ENCODE data around the gene GPR32.
A peak's percentile ranks its signal among the peaks of the same experiment; 100 is the strongest.

Gene GPR32

GRCh38 chr19:50794074-50794875, 24.0 kb downstream of the GPR32 start:
- in situ Hi-C loops (cut with MboI; ENCODE audit: low sequenced_read_pairs, unreplicated experiment): loop anchor here (10.0 to 25.0 kb wide), 3 partner anchors 121 to 432 kb away; partner anchors contain the start of genes KLK4 and NAPSA
- no peak for TF ChIP-seq CTCF (IDR thresholded peaks at IDR 0.05; ENCODE audit: borderline replicate concordance, control extremely low read depth, extremely low read depth, insufficient read depth, missing control alignments)
- DNase-seq (ENCODE audit: low spot score): peak; percentile 82

GRCh38 chr19:50794876-50795663, 24.8 kb downstream of the GPR32 start:
- no peak for DNase-seq (ENCODE audit: low spot score)
- peak; percentile 17 for TF ChIP-seq CTCF (IDR thresholded peaks at IDR 0.05; ENCODE audit: borderline replicate concordance, control extremely low read depth, extremely low read depth, insufficient read depth, missing control alignments)
- in situ Hi-C loops (cut with MboI; ENCODE audit: low sequenced_read_pairs, unreplicated experiment): loop anchor here (10.0 to 25.0 kb wide), 3 partner anchors 120 to 433 kb away; partner anchors contain the start of genes KLK4 and NAPSA

GRCh38 chr19:50795664-50796073, 25.4 kb downstream of the GPR32 start:
- TF ChIP-seq CTCF (IDR thresholded peaks at IDR 0.05; ENCODE audit: borderline replicate concordance, control extremely low read depth, extremely low read depth, insufficient read depth, missing control alignments): no peak
- DNase-seq (ENCODE audit: low spot score): no peak
- in situ Hi-C loops (cut with MboI; ENCODE audit: low sequenced_read_pairs, unreplicated experiment): loop anchor here (10.0 to 25.0 kb wide), 3 partner anchors 119 to 433 kb away; partner anchors contain the start of genes KLK4 and NAPSA

GRCh38 chr19:50796128-50796633, 25.9 kb downstream of the GPR32 start:
- in situ Hi-C loops (cut with MboI; ENCODE audit: low sequenced_read_pairs, unreplicated experiment): loop anchor here (10.0 to 25.0 kb wide), 3 partner anchors 119 to 434 kb away; partner anchors contain the start of genes KLK4 and NAPSA
- DNase-seq (ENCODE audit: low spot score): peak; percentile 37
- TF ChIP-seq CTCF (IDR thresholded peaks at IDR 0.05; ENCODE audit: borderline replicate concordance, control extremely low read depth, extremely low read depth, insufficient read depth, missing control alignments): peak; percentile 10

GRCh38 chr19:50796634-50797428, 26.6 kb downstream of the GPR32 start:
- in situ Hi-C loops (cut with MboI; ENCODE audit: low sequenced_read_pairs, unreplicated experiment): loop anchor here (10.0 to 25.0 kb wide), 3 partner anchors 118 to 435 kb away; partner anchors contain the start of genes KLK4 and NAPSA
- no peak for DNase-seq (ENCODE audit: low spot score)
- TF ChIP-seq CTCF (IDR thresholded peaks at IDR 0.05; ENCODE audit: borderline replicate concordance, control extremely low read depth, extremely low read depth, insufficient read depth, missing control alignments): no peak
